Right hindlimb (tissue), 1 donor: ENCODE results near the gene AGAP2.
A peak's percentile ranks its signal among the peaks of the same experiment; 100 is the strongest.
"Not testable (repeated sequence)": the region's sequence is repeated elsewhere in the genome, so short reads cannot be mapped to it uniquely, and the experiment has no call there.

ENCODE experiments used
- DNase-seq: peaks from one replicate; pipeline ENCODE4 v3.0.0-alpha.2; 2018

Gene AGAP2

GRCh38 chr12:57738661-57739237 is at the start of gene AGAP2:
Gene AGAP2, minus strand, starts transcription at chr12:57738742. Its CDS starts 496 bp downstream, at chr12:57738246.
- DNase-seq = peak; percentile 72

DNA sequence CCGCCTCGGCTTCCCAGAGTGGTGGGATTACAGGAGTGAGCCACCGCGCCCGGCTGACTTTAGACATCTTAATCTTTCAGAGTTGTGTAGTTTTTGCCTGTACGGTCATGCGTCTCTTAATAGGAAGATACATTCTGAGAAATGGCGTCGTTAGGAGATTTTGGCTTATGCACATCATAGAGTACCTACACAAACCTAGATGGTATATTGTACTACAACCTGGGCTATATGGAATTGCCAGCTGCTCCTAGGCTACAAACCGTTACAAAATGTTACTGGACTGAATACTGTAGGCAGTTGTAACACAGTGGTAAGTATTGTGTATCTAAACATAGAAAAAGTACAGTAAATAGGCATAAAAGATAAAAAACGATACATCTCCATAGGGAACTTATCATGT is 45.3 kb upstream of the AGAP2 start:
- no peak for DNase-seq

GRCh38 chr12:57783466-57783801 is 44.9 kb upstream of the AGAP2 start:
- DNase-seq = no peak

DNA sequence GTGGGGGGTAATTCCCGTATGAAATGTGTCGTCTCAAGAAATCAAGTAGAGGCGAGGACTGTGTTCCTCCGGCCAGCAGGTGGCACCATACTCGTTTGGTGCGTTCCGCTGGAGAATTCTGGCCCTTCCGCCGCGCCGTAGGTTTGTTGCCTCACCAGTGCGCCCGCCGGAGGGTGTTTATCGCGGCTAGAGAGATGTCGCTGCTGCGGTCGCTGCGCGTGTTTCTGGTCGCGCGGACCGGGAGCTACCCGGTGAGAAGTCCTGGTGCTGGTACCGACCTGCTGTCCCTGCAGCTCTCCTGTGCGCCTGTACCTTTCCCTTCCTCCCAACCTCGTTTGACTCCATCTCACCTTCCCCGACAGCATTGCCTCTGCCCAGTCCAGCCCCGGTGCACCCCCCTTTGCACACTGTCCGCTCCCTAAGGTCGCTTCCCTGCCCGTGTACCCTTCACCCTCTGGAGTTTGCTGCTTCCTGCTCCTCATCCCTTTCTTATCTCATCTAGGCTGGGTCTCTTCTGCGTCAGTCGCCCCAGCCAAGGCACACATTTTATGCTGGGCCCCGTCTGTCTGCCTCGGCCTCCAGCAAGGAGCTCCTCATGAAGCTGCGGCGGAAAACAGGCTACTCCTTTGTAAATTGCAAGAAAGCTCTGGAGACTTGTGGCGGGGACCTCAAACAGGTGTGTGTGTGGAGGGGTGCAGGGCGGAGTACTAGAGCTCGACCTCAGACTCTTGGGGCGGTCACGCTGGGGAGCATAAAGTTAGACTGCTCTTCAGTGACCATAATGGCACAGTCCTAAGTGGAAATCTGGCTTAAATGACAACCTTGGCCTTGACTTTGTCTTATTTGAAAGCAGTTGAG is 44.3 kb upstream of the AGAP2 start, which contains the start of gene TSFM:
TSS of gene TSFM (plus strand) at position 180 of the 858 bp plus-strand sequence. CDS start at position 195, 15 bp downstream.
- DNase-seq = peak; percentile 95

- no peak for DNase-seq
Measured at GRCh38 chr12:57782243-57782607, 43.7 kb upstream of the AGAP2 start.

DNA sequence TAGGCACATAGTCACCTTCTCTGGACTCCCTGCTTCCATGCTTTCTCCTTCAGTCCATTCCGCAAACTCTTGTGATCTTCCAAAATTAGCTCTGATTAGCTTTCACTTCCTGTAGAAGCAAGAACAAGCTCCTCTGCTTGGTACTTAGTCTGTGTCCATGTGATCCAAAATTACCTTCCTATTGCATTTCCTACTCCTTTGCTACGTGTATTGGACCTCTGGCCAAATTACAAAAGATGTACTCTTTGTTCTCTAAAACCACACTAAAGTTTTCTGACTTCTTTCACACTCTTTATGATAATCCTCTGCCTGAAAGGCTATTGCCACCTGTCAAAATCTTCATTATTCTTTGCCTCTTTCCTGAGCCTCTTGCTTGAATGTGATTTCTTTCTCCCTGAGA is 43.3 kb upstream of the AGAP2 start:
- DNase-seq = no peak

DNA sequence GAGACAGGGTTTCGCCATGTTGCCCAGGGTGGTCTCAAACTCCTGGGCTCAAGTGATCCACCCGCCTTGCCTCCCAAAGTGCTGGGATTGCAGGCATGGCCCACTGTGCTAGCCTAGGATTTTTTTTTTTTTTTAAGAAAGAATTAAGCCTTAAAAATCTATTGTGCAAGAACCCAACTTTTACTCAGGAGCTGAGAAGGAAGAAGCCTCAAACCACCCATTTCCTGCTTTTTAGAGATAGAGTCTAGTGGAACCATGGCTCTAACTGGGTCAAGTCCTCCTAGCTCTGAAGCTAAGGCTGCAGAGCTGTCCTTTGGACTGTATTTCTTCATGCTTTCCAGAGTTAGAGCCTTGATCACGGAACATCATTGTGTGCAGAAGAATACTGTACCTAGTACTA is 42.7 kb upstream of the AGAP2 start:
- DNase-seq = no peak

GRCh38 chr12:57780284-57780897 is 41.8 kb upstream of the AGAP2 start:
- no peak for DNase-seq

GRCh38 chr12:57779736-57780135 is 41.2 kb upstream of the AGAP2 start:
- DNase-seq = no peak

- DNase-seq = no peak
Measured at GRCh38 chr12:57777911-57778310, 39.4 kb upstream of the AGAP2 start.

- no peak for DNase-seq
Measured at GRCh38 chr12:57777367-57777766, 38.8 kb upstream of the AGAP2 start.

DNA sequence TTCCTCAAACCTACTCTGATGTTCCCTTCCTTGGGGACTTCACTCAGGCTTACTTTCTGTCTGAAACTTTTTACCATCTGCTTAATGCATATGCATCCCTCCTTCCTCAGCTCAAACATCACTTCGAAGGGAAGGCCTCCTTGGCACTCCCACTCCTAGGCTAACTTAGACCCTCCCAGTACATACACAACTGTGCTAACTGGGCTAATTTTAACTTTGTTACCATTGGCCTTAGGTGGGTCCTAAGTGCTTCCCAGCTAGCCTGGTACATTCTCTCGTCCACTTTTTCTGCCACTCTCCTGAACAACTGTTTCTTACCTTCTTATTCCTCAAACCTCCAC is 37.7 kb upstream of the AGAP2 start:
- DNase-seq = no peak

DNA sequence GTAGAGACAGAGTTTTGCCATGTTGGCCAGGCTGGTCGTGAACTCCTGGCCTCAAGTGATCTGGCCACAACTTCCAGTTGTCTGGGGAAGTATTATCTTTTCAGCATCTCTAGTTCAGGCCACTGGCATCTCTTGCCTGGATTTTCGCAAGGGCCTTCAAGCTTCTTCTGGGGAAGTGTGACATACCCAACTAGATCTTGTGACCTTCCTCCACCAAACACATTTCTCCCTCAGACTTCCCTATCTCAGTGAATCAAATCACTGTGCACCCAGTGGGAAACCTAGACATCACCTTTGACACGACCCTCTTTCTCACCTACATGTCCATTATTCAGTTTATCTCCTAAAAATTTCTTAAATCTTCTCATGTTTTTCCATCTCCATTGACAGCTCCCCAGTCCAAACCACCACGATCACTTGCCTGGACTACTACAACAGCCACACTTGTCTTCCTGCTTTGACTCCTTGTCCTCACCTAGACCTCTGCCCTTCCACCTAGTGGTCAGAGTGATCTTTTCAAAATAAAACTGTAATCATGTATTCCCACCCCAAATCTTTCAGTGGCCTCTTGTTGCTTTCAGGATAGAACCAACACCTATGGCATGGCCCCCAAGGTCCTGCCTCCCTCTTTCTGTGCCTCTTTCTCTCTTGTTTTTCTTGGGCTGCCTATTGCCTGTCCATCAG is 37.2 kb upstream of the AGAP2 start:
- DNase-seq = no peak

DNA sequence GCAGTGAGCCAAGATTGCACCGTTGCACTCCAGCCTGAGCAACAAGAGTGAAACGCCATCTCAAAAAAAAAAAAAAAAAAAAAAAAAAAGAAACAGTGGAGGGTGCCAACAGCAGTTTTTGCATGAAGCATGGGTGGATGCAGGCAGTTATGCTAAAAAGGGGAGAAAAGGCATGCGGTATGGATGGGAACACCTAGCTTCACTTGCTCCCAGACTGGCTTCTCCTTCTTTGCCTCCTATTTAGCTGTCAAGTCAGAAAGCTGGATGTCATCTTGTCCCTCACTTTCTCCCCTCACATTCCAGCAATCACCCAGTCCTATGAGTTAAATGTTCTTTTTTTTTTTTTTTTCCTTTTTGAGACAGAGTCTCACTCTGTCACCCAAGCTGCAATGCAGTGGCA is 36.5 kb upstream of the AGAP2 start:
- DNase-seq = no peak

GRCh38 chr12:57774634-57775033 is 36.1 kb upstream of the AGAP2 start:
- not testable (repeated sequence) for DNase-seq

DNA sequence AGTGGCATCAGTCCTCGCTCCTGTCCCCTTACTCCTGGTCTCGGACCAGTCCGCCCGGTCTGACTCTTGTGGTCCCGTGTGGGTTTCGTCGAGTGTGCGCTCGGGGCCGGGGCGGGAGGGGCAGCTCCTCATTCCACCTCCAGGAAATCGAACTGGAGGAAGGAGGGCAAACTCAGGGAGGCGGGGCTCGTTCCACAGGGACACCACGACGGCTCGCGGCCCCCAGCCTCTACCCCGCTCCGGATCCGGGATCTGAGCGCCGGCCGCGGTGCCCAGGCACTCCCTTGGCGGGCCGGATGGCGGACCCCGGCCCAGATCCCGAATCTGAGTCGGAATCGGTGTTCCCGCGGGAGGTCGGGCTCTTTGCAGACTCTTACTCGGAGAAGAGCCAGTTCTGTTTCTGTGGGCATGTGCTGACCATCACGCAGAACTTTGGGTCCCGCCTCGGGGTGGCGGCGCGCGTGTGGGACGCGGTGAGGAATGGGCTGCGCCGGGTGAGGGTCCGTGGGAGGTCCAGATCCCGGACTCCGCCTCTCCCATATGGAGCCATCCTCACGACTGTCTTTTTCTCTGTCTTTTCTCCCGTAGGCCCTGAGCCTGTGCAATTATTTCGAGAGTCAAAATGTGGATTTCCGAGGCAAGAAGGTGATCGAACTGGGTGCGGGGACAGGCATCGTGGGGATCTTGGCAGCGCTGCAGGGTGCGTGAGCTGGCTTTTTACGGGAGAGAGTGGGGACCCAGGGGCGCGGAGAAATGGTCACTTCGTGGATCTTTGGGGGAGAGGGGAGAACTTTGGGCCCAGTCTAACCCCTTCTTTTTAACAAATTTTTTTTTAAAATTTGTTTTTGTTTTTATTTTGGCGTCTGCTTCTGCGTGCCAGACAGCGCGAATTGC is 34.1 kb upstream of the AGAP2 start, which contains the start of gene EEF1AKMT3:
TSS of gene EEF1AKMT3 (plus strand) at position 186 of the 894 bp plus-strand sequence. CDS start at position 297, 111 bp downstream.
- peak; percentile 79 for DNase-seq

- DNase-seq = peak; percentile 98
Measured at GRCh38 chr12:57771873-57772428, 33.4 kb upstream of the AGAP2 start, which contains the start of gene METTL1. Gene METTL1, minus strand, starts transcription at chr12:57772105. Its CDS starts 22 bp downstream, at chr12:57772083.

DNA sequence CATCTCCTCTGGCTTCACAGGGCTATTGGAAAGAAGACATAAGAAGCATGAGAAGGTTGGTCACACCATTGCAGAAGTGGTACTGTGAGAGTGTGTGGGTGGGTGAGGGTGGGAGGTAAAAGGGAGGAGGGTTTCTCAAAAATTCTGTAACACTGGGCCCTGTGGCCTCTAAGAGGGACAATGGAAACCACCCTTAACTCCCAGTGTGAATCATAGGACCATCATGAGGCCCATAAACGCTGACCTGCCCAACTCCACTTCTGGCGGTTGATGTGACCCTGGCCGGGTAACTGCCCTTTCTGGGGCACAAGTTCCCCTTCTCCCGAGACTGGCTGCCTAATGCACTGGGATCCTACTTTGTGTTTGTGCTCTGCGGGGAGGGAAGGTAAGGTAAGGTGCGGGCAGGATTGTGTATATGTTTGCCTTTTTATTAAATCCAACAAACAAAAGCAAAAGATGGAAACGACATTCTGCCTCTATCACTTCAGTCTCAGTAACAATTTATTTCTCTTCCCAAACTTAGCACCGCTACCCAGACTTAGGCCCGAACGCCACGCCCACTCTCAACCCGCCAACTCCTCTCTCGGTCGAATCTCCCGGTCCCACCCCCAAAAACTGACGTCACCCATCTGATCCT is 32.8 kb upstream of the AGAP2 start:
- peak; percentile 96 for DNase-seq

GRCh38 chr12:57770734-57771133 is 32.2 kb upstream of the AGAP2 start:
- DNase-seq = no peak

DNA sequence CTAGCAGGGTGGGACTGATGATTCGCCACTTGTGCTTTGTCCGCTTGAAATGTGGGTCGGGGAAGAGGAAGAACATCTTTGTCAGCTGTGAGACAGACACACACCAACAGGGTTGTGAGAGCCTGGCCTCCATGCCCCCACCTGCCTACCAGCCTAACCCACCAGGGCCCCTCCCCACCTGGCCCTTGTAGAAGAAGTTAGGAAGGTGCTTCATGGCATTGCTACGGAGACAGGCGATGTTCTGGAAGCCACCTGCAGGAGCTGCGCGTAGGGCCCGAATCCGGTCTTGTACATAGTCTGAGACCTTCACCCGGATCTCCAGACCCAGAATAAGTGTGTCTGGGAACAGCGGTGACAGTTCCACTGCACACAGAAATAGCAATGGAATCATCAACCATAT is 31.1 kb upstream of the AGAP2 start:
- no peak for DNase-seq

GRCh38 chr12:57767876-57768275 is 29.3 kb upstream of the AGAP2 start:
- DNase-seq = no peak
